ENCODE data around the gene VPS39.

The VPS39 gene

DNA sequence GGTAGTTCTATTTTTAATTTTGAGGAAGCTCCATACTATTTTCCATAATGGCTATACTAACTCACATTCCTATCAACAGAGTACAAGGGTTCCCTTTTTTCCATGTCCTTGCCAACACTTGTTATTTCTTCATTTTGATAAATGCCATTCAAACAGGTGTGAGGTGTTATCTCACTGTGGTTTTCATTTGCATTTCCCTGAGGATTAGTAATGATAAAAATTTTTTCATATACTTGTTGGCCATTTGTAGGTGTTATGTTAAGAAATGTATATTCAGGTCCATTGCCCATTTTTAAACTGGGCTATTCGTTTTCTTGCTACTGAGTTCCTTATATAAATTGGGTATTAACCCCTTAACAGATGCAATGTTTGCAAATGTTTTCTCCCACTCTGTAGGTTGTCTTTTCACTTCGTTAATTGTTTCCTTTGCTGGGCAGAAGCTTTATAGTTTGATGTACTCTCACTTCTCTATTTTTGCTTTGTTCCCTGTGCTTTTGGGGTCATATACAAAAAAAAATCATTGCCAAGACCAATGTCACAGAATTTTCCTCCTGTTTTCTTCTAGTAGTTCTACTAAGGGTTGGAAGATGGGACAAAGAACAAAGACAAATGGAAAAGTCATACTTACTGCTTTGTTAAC, 11.0 kb upstream of the VPS39 start:
- no peak for DNase-seq (ENCODE audit: low read depth)
- H3K4me1 ChIP-seq (ENCODE audit: control insufficient read depth, insufficient read depth, low read length) = peaks cover 9% of the 10 kb centered on the region
- no peaks in the 10 kb centered on the region for H3K27me3 ChIP-seq (replicated peaks; ENCODE audit: control insufficient read depth, insufficient read depth, low read length)
- no peak overlapping the region for H3K4me3 ChIP-seq (ENCODE audit: low read length)
- H3K36me3 ChIP-seq (ENCODE audit: control insufficient read depth, insufficient read depth, low read length, severe bottlenecking) = peaks cover 83% of the 10 kb centered on the region
- H3K9me3 ChIP-seq (ENCODE audit: control insufficient read depth, low read length) = no peaks in the 10 kb centered on the region
- H3K9ac ChIP-seq (ENCODE audit: low read length) = no peak overlapping the region

DNA sequence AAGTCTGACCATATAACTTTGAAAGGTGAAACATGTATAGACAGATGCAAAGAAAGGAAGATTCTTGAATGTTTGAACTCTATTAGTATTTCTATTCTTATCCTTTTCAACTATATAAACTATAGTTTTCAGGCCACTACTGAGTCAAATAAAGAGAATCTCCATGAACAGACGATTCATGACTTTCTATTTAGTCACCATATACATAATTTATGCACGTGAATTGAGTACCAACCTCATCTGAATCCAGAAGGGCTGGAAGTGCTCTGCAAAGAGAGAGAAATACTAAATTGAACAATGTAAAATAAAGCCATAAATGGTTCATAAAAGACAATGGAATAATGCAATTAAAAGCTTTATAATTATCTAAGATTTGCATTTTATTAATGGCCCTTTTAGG, 9.5 kb upstream of the VPS39 start:
- no peak overlapping the region for H3K4me3 ChIP-seq (ENCODE audit: low read length)
- H3K9me3 ChIP-seq (ENCODE audit: control insufficient read depth, low read length) = no peaks in the 10 kb centered on the region
- H3K36me3 ChIP-seq (ENCODE audit: control insufficient read depth, insufficient read depth, low read length, severe bottlenecking) = peaks cover 81% of the 10 kb centered on the region
- peaks cover 9% of the 10 kb centered on the region for H3K4me1 ChIP-seq (ENCODE audit: control insufficient read depth, insufficient read depth, low read length)
- no peak overlapping the region for H3K9ac ChIP-seq (ENCODE audit: low read length)
- H3K27me3 ChIP-seq (replicated peaks; ENCODE audit: control insufficient read depth, insufficient read depth, low read length) = no peaks in the 10 kb centered on the region
- DNase-seq (ENCODE audit: low read depth) = no peak

DNA sequence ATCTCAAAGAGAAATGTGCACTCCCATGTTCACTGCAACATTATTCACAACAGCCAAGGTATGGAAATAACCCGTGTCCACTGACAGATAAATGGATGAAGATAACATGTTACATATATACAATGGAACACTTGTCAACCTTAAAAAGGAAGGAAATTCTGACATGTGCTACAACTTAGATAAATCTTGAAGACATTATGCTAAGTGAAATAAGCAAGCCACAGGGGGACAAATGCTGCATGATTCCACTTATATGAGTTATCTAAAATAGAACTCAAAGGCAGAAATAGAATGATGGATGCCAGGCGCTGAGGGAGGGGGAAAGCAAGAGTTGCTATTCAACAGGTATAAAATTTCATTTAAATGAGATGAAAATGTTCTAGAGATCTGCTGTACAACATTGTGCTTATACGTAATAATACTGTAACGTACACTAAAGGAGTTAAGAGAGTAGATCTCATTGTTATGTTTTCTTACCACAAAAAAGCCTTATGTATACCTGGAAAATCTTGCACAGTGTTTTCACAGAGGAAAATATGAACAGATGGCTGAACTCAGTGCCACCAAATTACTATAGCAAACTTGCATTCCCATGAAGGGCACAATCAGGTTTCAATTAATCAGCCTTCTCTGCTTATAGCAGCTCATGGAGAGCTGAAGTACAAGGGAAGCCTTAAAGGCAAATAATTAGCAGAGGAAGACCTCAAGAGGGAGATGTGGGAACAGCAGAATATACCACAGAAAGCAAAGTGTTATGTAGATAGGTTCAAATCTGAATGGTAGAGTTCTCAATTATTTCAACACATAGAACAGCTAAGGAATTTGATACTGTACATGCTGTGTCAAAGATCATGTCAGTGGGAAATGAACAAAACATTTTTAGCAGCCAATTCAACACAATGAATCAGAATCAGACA, 8.1 kb upstream of the VPS39 start:
- no peaks in the 10 kb centered on the region for H3K27me3 ChIP-seq (replicated peaks; ENCODE audit: control insufficient read depth, insufficient read depth, low read length)
- peak; percentile 48 for DNase-seq (ENCODE audit: low read depth)
- H3K9ac ChIP-seq (ENCODE audit: low read length) = no peak overlapping the region
- no peak overlapping the region for H3K4me3 ChIP-seq (ENCODE audit: low read length)
- H3K9me3 ChIP-seq (ENCODE audit: control insufficient read depth, low read length) = no peaks in the 10 kb centered on the region
- peaks cover 9% of the 10 kb centered on the region for H3K4me1 ChIP-seq (ENCODE audit: control insufficient read depth, insufficient read depth, low read length)
- peaks cover 87% of the 10 kb centered on the region for H3K36me3 ChIP-seq (ENCODE audit: control insufficient read depth, insufficient read depth, low read length, severe bottlenecking)

DNA sequence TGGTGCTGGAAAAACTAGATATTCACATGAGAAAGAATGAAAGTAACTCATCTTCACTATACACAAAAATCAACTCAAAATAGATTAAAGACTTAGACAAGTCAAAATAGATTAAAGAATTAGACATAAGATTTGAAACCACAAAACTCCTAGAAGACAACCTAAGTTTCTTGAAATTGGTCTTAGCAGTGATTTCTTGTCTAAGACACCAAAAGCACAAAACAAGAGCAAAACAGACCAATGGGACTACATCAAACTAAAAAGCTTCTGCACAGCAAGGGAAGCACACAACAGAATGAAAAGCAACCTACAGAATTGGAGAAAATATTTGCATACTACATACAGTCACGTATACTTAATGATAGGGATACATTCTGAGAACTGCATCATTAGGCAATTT, 6.5 kb upstream of the VPS39 start:
- Histone ChIP-seq H3K4me1 (ENCODE audit: control insufficient read depth, insufficient read depth, low read length) (peaks cover 17% of the 10 kb centered on the region), H3K4me3 (ENCODE audit: low read length) (no peak overlapping the region), H3K9me3 (ENCODE audit: control insufficient read depth, low read length) (no peaks in the 10 kb centered on the region), H3K27me3 (replicated peaks; ENCODE audit: control insufficient read depth, insufficient read depth, low read length) (no peaks in the 10 kb centered on the region), H3K36me3 (ENCODE audit: control insufficient read depth, insufficient read depth, low read length, severe bottlenecking) (peaks cover 94% of the 10 kb centered on the region), H3K9ac (ENCODE audit: low read length) (no peak overlapping the region)
- DNase-seq (ENCODE audit: low read depth) = no peak

DNA sequence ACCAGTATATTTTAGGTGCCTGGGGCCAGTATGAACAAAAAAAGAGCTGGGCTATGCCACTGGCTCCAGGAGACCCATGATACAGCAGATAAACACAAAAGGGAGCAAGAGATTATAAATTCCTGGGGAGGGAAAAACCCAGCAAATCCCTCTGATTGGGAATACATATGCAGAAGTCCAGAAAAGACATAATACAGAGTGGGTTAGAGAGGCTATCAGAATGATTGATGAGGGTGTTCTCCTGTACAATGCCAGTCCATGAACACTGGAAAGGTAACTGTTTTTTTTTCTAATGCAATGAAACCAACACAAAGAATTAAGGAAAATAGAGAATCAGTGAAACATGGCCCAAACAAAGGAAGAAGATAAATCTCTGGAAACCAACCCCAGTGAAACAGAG, 5.4 kb upstream of the VPS39 start:
- Histone ChIP-seq H3K4me3 (ENCODE audit: low read length) (no peak overlapping the region), H3K36me3 (ENCODE audit: control insufficient read depth, insufficient read depth, low read length, severe bottlenecking) (peaks cover 84% of the 10 kb centered on the region), H3K27me3 (replicated peaks; ENCODE audit: control insufficient read depth, insufficient read depth, low read length) (no peaks in the 10 kb centered on the region), H3K9ac (ENCODE audit: low read length) (no peak overlapping the region), H3K4me1 (ENCODE audit: control insufficient read depth, insufficient read depth, low read length) (peaks cover 24% of the 10 kb centered on the region), H3K9me3 (ENCODE audit: control insufficient read depth, low read length) (no peaks in the 10 kb centered on the region)
- no peak for DNase-seq (ENCODE audit: low read depth)

DNA sequence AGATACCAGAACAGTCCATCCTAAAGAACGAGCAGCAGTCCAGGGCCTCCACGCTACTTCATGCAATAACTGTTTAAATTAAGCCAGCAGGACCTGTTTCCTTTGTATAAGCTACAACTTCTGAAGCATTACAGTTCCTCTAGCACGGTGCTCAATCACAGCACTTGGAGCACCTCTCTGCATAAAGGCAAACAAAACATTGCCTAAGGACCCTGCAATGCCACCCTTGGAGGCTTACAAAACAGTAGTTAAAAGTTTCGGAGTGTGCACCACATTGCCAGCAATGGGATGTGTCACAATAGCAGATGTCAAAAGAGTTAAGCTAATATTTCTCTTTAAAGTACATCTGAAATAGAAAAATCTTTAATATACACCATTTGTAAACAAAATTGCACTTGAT, 2.6 kb upstream of the VPS39 start:
- Histone ChIP-seq H3K9me3 (ENCODE audit: control insufficient read depth, low read length) (no peaks in the 10 kb centered on the region), H3K27me3 (replicated peaks; ENCODE audit: control insufficient read depth, insufficient read depth, low read length) (no peaks in the 10 kb centered on the region), H3K9ac (ENCODE audit: low read length) (no peak overlapping the region), H3K4me1 (ENCODE audit: control insufficient read depth, insufficient read depth, low read length) (peaks cover 35% of the 10 kb centered on the region), H3K4me3 (ENCODE audit: low read length) (no peak overlapping the region), H3K36me3 (ENCODE audit: control insufficient read depth, insufficient read depth, low read length, severe bottlenecking) (peaks cover 59% of the 10 kb centered on the region)
- no peak for DNase-seq (ENCODE audit: low read depth)

DNA sequence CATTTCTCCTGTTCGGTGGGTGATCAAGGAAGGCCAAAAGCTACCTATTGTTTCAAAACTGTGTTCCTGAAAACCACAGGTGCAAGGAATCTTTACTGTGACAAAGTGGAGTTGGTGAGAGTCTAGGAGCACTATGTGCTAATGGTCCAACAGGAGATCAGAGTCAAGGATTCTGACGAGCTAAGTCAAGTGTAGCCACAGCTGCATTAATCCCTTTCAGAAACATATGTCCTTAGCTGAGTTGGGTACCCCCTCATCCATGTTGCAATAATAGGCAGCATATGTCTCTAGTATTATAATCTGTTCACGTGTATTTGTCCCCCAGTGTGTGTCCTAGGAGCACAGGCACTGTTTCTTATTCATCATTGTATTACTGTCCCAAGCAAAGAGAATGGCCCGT, 1.7 kb downstream of the VPS39 start:
- no peaks in the 10 kb centered on the region for H3K27me3 ChIP-seq (replicated peaks; ENCODE audit: control insufficient read depth, insufficient read depth, low read length)
- H3K4me1 ChIP-seq (ENCODE audit: control insufficient read depth, insufficient read depth, low read length) = peaks cover 54% of the 10 kb centered on the region
- no peaks in the 10 kb centered on the region for H3K9me3 ChIP-seq (ENCODE audit: control insufficient read depth, low read length)
- DNase-seq (ENCODE audit: low read depth) = no peak
- peaks cover 19% of the 10 kb centered on the region for H3K36me3 ChIP-seq (ENCODE audit: control insufficient read depth, insufficient read depth, low read length, severe bottlenecking)
- H3K9ac ChIP-seq (ENCODE audit: low read length) = no peak overlapping the region
- peak overlapping the region; percentile 98 for H3K4me3 ChIP-seq (ENCODE audit: low read length)

DNA sequence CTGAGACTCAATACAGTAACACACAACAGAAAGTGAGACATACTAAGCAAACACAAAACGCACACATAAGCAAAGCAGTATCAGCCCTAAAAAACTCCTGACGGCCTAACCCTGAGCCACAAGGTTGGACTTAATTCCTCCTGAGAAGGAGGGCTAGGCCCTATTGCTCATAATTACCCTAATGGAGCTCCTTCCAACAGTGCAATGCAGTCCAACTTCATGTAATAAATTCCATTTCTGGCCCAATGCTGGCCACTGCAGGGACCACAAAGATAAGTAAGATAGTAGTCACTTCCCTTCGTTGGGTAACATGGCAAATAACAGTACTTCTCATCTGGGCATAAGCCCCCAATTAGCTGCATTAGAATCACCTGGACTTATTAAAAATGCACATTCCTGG, 4.2 kb downstream of the VPS39 start:
- no peak for DNase-seq (ENCODE audit: low read depth)

DNA sequence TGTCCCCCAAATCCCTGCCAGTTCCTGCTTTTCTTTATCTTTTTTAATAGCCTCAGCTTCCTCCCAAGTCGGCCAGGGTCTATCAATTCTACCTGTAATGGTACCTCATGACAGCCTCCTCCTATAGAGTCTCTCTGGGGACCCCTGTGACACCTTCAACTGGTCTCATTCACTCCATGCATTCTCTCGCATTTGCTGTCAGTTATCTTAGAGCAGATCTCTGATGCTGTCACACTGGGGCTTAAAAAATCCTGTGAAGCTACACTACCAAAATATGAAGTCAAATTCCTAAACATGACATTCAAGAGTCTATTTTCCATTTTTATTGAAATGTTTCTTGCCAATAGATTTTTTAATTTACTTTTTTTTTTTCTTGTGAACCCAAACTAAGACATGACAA, 5.5 kb downstream of the VPS39 start:
- Histone ChIP-seq H3K9ac (ENCODE audit: low read length) (no peak overlapping the region), H3K4me3 (ENCODE audit: low read length) (no peak overlapping the region), H3K9me3 (ENCODE audit: control insufficient read depth, low read length) (no peaks in the 10 kb centered on the region), H3K36me3 (ENCODE audit: control insufficient read depth, insufficient read depth, low read length, severe bottlenecking) (peaks cover 22% of the 10 kb centered on the region), H3K4me1 (ENCODE audit: control insufficient read depth, insufficient read depth, low read length) (peaks cover 43% of the 10 kb centered on the region), H3K27me3 (replicated peaks; ENCODE audit: control insufficient read depth, insufficient read depth, low read length) (no peaks in the 10 kb centered on the region)
- DNase-seq (ENCODE audit: low read depth) = no peak

More for the DNA sequence above, 4.2 kb downstream of the VPS39 start:
- Histone ChIP-seq H3K4me3 (ENCODE audit: low read length) (no peak overlapping the region), H3K36me3 (ENCODE audit: control insufficient read depth, insufficient read depth, low read length, severe bottlenecking) (peaks cover 10% of the 10 kb centered on the region), H3K4me1 (ENCODE audit: control insufficient read depth, insufficient read depth, low read length) (peaks cover 43% of the 10 kb centered on the region), H3K9me3 (ENCODE audit: control insufficient read depth, low read length) (no peaks in the 10 kb centered on the region), H3K9ac (ENCODE audit: low read length) (no peak overlapping the region), H3K27me3 (replicated peaks; ENCODE audit: control insufficient read depth, insufficient read depth, low read length) (no peaks in the 10 kb centered on the region)

DNA sequence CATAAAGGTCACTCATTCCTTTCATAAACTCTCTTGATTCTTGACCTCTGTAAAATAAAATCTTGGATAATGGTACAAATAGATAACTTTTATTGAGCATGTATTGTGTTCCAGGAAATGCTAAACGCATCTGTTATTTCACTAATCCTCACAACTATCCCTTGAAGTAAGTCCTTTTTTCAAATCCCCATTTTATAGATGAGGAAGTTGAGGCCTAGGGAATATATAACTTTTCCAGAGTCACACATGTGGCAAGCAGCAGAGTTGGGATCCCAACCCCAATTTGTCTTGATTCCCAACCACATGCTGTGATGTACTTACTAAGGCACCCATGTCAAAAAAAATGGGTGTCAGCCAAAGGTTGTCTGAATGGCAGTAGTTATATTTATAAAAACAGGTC, 6.3 kb downstream of the VPS39 start:
- no peaks in the 10 kb centered on the region for H3K27me3 ChIP-seq (replicated peaks; ENCODE audit: control insufficient read depth, insufficient read depth, low read length)
- H3K9ac ChIP-seq (ENCODE audit: low read length) = no peak overlapping the region
- peaks cover 22% of the 10 kb centered on the region for H3K36me3 ChIP-seq (ENCODE audit: control insufficient read depth, insufficient read depth, low read length, severe bottlenecking)
- no peaks in the 10 kb centered on the region for H3K9me3 ChIP-seq (ENCODE audit: control insufficient read depth, low read length)
- no peak overlapping the region for H3K4me3 ChIP-seq (ENCODE audit: low read length)
- peaks cover 40% of the 10 kb centered on the region for H3K4me1 ChIP-seq (ENCODE audit: control insufficient read depth, insufficient read depth, low read length)
- no peak for DNase-seq (ENCODE audit: low read depth)

DNA sequence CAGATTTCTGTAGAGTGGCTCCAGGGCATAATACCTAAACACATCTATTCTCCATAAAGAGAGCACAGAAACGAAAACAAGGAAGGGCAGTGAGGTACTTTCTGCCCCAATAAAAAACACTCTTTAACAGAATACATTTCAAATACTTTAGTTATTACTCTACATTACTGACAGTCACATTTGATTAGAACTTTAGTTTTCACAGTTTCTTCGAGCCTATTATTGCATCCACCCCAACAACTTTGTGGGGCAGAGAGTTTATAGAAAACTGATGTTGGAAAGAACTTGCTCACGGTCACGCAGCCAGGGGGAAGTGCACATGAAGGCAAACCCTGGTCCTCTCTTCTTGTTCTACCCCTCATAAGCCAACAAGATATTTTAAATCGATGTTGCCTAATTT, 9.0 kb downstream of the VPS39 start:
- Histone ChIP-seq H3K27me3 (replicated peaks; ENCODE audit: control insufficient read depth, insufficient read depth, low read length) (no peaks in the 10 kb centered on the region), H3K4me3 (ENCODE audit: low read length) (no peak overlapping the region), H3K9me3 (ENCODE audit: control insufficient read depth, low read length) (no peaks in the 10 kb centered on the region), H3K36me3 (ENCODE audit: control insufficient read depth, insufficient read depth, low read length, severe bottlenecking) (peaks cover 22% of the 10 kb centered on the region), H3K4me1 (ENCODE audit: control insufficient read depth, insufficient read depth, low read length) (peaks cover 37% of the 10 kb centered on the region), H3K9ac (ENCODE audit: low read length) (no peak overlapping the region)
- peak; percentile 65 for DNase-seq (ENCODE audit: low read depth)

Measured in adipocyte (in vitro differentiated cells).